ENCODE data around the gene CST8. TPM values are rescaled to one million over a fixed set of nuclear protein-coding genes. Genes with fewer than 3 reads are reported as not detected.

Gene CST8
- total RNA-seq, 1 donor from 2014 or later = not detected

DNA sequence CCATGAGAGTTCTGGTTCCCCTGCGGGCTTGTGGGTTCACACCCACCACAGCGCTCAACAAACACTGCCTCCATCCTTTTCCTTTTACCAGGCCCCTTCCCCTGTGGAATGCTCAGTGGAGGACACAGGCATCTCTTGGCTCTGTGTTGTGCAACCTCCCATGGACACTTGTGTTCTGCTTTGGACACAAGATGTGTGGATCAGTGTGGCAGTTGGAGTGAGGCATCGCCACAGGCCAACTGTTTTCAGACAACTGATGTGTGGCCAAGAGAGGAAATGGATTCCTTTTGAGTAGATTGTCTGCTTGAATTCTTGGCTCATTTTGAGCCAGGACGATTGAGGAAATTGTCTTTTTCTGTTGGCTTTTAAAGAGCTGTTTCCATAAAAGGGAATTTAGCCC lies 26.8 kb downstream of the CST8 start:
- no peak for DNase-seq (ENCODE audit: extremely low read depth, low read depth, low spot score)

DNA sequence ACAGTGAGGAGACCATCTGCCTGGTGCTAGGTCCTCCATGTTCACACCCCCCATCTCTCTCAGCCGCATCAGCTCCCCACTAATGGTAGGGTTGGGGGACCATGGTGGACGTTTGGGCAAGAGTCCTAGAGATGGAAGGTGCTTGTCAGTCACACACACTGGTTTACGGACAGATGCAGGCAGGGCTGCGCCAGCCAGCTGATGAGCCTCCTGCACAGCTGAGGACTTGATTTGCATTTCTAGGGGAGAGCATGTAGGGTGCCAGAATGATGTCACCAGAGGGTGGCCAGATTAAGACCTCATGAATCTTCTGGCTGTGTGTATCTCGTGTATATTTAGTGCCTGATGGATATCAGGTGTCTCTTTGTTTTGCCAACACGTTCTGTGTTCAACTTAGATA lies 28.6 kb downstream of the CST8 start:
- DNase-seq (ENCODE audit: extremely low read depth, low read depth, low spot score) = no peak

DNA sequence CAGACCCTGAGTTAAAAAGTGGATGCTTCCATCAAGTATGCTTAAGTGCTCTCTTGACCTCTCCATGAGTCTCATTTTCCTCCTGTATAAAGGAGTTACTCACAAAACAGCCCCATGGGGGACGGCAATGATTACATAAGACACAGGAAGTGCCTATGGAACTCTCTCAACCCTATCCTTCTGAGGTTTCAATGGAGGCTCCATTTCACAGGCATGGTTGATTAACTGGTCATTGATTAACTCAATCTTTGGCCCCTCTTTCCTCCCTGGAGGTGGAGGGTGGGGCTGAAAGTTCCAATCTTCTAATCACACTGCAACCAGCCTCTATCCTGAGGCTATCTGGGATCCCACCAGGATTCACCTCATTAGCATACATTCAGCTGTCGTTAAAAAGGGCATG lies 29.3 kb downstream of the CST8 start:
- no peak for DNase-seq (ENCODE audit: extremely low read depth, low read depth, low spot score)

DNA sequence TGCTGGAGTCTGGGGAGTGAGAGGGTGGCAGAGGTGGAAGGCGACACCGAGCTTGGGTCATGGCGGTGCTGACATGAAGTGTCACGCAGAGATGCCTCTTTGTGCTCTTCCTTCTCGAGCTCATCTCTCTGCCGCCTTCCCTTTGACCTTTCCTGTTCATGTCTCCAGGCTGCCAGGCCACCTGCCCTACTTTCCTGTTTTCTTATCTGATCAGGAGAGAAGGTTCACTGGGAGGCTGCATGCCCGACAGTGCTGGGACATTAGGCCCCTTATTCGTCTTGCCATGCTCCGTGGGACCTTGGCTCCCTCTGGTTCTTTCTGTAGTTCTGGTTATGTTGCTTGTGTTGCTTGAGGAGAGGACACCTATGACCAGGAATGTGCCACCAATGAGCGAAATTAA lies 33.2 kb downstream of the CST8 start:
- DNase-seq (ENCODE audit: extremely low read depth, low read depth, low spot score) = no peak

DNA sequence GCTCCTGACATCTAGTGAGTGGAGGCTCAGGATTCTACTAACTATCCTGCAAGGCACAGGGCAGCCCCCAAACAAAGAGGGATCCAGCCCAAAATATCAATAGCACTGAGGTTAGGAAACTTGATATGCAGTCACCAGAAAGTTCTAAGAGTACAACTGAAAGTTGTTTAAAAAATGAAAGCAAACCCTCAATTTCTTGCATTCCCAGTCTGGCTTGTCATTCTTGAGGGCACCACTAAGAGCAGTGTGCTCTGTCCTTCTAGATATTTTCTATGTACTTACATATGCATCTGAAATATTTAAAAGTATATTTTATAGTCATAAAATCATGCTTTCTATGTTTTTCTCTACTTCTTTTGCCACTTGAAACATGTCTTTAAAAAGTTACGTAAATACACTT lies 35.9 kb downstream of the CST8 start:
- DNase-seq (ENCODE audit: extremely low read depth, low read depth, low spot score) = no peak

DNA sequence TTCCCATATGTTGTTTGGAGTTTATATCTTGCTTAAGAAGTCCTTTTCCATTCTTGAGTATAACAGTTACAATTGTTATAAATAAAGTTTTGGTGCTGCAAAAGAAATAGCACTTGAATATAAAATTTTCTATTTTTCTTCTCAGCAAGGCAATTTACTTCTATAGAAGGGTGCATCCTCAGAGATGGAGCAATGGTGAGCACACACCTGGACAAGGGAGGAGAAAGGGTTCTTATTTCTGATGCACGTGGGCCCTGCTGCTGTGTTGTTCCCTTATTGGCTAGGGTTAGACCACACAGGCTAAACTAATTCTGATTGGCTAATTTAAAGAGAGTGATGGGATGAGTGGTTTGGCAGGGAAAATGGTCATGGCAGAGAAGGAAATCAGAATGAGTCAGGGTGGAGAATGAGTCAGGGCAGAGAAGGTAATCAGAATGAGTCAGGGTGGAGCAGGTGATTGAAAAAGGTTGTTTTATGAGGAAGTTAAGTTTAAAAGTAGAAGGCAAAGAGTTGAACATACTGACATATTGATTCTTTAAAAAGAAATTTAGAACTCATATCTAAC lies 38.0 kb downstream of the CST8 start:
- no peak for DNase-seq (ENCODE audit: extremely low read depth, low read depth, low spot score)

DNA sequence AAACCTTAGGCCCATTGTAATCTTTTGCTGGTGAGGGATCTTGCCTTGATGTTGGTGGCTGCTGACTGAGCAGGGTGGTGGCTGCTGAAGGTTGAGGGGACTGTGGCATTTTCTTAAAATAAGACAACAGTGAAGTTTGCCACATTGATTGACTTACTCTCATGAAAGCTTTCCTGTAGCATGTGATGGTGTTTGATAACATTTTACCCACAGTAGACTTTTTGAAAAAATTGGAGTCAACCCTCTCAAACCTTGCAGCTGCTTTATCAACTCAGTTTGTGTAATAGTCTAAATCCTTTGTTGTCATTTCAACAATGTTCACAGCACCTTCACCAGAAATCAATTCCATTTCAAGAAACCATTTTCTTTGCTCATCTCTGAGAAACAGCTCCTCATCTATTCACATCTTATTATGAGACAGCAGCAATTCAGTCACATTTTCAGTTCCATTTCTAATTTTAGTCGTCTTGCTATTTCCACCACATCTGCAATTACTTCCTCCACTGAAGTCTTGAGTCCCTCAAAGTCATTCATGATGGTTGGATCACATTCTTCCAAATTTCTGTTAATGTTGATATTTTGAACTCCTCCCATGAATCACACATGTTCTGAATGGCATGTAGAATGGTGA lies 40.1 kb downstream of the CST8 start:
- DNase-seq (ENCODE audit: extremely low read depth, low read depth, low spot score) = no peak

DNA sequence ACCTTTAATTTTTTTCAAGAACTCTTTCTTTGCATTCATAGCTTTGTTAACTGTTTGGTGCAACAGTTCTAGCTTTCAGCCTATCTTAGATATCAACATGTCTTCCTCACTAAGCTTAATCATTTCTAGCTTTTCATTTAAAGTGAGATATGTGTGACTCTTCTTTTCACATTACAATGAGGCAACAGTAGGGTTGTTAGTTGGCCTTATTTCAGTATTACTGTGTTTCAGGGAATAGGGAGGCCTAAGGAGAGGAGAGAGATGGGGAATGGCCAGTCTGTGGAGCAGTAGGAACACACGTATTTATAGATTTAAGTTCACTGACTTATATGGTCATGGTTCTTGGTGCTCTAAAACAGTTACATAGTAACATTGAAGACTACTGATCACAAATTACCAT lies 41.6 kb downstream of the CST8 start:
- DNase-seq (ENCODE audit: extremely low read depth, low read depth, low spot score) = no peak

DNA sequence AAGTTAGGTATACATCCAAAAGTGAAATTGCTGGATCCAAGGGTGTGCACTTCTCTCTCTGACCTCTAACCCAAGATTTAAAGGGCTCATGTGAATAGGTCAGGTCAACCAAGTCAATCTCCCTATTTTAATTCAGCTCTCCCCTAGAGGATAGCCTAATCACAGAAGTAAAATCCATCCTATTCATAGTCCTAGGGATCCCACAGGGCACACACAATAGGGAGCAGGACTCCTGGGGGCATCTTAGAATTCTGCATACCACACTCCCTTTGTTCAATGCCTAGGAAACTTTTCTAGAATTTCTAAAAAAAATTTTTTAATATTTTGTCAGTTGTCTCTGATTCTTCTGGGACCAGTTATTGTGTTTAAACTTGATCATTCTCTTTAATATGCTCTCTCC lies 42.2 kb downstream of the CST8 start:
- no peak for DNase-seq (ENCODE audit: extremely low read depth, low read depth, low spot score)

DNA sequence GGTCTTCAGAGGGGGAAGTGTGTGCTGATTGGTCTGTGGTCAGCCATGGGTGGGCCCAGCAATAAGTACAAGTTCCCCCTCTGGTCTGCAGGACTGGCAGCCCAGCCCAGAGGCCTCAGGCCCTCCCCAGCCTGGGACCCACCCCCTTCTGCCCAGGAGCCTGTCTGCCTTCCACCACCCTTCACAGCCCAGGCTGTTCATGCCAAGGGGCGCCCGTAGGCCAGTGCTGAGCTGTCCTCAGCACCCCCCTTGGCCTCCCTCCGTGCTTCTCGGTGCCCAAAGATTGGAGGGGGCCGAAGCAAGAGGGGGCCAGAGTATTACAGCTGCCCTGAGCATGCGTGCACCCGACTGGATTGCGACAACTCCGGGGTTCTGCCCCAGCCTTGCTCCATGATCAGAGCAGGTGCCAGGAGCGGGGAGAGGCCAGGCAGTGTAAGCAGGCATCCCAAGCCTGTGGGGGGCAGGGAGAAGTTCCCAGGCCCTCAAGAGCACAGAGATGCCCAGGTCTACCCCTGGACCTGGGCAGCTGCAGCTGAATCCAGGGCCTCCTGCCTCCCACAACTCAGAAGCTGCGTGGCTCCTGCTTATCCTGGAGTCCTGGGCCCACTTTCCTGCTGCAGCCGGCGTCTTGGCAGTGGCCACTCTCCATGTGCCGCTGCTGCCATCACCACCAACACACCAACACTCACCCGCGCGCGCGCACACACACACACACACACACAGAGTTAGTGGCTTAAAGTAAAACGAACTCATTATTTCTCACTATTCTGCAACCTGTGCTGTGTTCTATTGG lies 44.1 kb downstream of the CST8 start:
- no peak for DNase-seq (ENCODE audit: extremely low read depth, low read depth, low spot score)

DNA sequence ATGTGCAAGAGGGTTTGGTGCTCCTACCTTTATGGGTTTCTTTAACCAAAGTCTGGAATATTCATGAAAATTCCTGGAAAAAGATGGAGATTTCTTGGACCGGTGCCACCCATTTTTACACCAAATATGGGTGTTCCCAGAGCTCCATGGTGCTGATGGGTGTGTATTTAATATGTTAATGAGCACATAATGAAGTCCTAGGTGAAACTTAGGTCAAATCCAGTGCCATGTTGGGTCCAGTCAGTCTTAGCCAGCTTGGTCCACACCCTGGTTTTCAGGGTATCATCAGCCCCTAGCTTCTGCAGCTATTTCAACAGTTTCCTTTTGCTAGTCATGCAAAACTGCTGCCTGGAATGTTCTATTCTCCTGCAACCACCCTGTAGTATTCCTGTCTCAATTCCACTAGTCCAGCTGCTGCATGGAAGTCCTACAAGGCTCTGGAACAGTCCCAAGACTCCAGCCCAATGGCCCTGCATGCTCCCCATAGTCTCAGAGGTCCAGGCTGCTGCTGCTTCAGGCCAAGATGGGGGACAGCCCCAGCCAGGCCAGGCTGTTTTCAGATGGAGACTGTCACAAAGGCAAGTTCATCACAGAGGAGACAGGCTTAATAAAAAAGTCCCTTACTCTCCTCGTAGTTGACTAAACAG lies 45.5 kb downstream of the CST8 start:
- DNase-seq (ENCODE audit: extremely low read depth, low read depth, low spot score) = no peak

DNA sequence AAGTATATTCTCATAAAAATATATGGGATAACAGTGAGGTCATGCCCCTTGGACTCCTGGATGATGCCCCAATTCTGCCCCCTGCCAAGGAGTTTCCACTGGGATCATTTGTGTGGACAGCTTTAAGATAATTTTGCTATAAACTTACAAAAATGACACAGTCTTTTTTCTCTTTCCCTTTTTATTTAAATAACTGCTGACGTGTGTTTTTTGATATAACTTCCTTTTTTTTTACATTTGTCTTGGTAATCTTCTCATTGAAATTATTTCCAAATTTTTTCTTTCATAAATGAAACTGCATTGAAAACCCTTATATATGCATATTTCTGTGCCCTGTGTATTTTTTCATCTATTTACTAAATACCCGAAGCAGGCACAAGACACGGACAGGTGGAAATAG lies 46.1 kb downstream of the CST8 start:
- no peak for DNase-seq (ENCODE audit: extremely low read depth, low read depth, low spot score)

DNA sequence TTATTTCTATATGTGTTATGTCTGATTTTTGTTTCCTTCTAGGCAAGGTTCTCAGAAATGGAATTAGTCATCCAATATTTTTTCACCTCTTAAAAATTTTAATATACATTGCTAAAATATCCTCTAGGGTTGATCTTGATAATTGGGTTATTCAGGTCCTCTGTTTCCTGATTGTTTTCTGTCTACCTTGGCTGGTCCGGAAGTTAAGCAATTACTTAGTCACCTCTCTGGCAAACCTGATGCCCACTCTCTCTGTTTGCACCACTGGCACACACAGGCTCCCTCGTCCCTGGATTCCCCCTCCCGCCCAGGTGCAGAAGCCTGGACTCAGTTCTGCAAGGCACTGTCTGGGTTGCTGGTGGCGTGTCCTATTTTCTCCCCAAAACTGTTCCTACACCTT lies 49.7 kb downstream of the CST8 start:
- no peak for DNase-seq (ENCODE audit: extremely low read depth, low read depth, low spot score)

DNA sequence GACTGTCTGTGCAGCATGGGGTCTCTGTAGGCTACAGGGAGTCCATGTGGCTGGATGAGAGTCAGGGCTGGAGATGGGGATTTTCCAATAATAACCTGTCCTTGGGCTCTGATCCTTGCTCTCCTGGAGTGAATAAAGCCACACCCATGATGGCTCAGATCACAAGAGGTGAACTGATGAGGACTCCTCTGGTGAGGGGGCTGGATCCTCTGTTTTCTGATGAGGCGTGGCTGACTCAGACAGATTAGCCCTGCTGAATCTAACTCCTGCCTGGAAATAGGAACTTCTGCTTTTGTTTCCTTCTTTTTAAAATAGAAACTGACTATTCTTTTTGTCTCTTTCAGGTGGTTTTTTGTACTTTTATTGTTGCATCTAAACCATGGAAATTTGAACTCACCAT lies 50.4 kb downstream of the CST8 start:
- DNase-seq (ENCODE audit: extremely low read depth, low read depth, low spot score) = no peak

DNA sequence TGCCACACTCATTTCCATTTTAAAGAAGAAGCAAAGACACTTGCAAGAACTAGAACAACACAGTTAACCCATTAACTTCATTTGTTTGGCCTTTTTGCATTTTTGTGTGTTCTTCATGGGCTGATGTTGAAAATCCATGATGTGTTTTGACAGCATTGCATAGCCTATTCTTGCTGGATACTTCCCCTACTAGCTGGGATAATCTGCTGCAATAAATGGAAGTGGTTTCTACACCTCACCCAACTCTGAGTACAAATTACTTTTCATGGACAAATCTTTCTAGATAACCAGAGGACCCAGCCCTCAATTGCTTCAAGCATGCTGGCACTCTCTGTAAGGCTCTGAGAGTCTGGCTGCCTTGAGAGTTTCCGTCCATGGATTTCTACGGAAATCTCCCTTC lies 50.9 kb downstream of the CST8 start:
- DNase-seq (ENCODE audit: extremely low read depth, low read depth, low spot score) = no peak

DNA sequence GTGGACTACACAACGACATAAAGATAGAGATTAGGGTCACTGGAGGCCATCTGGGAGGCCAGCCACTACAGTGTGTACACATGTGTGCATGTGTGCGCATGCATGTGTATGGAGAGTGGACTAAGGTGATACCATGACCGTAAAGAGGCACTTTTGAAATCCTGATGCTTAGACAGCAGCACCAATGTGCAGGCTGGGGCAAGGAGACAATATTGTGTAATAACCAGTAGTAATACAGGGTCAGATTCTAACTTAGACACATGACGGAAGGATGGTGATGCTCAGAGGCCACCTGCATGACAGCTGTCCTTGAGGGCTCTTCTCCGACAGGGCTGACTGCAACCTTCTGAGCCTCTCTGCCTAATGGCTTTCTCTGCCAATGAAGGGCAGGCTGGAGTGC lies 51.9 kb downstream of the CST8 start:
- DNase-seq (ENCODE audit: extremely low read depth, low read depth, low spot score) = no peak

DNA sequence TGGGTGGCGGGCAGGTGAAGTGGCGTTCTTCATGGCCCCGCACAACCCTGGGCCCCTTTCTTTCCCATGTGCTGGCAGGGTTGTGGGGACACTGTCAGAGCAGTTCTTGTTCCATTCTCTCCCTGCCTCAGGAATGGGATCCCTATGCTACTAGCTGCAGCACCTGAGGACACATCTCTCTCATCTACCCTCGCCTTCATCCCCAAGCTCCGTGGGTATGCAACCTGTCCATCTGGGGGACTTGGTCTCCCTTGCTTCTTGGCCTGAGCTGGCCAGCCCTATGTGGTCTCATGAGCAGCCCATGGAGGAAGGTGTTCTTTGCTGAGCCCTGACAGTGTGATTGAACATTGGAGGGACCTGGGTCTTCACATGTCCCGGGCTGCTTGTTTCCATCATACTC lies 53.2 kb downstream of the CST8 start:
- no peak for DNase-seq (ENCODE audit: extremely low read depth, low read depth, low spot score)

Other genes with a start within 250 kb of the CST8 start
- 32.6 and 45.6 TPM in 2 replicates for gene NXT1, start 140.3 kb upstream of the CST8 start, total RNA-seq
- 9.4 and 11.2 TPM in 2 replicates for gene GZF1, start 128.9 kb upstream of the CST8 start, total RNA-seq
- gene NAPB, start 69.6 kb upstream of the CST8 start, total RNA-seq = 4.5 and 7.5 TPM in 2 replicates
- not detected in 2 replicates for gene CSTL1, start 51.4 kb upstream of the CST8 start, total RNA-seq
- gene CST11, start 38.2 kb upstream of the CST8 start, total RNA-seq = not detected in 2 replicates
- not detected in 2 replicates for gene CST9L, start 77.4 kb downstream of the CST8 start, total RNA-seq
- not detected in 2 replicates for gene CST9, start 114.8 kb downstream of the CST8 start, total RNA-seq
- 440 and 787 TPM in 2 replicates for gene CST3, start 146.8 kb downstream of the CST8 start, total RNA-seq
- gene CST4, start 197.9 kb downstream of the CST8 start, total RNA-seq = not detected in 2 replicates